Adrenal gland (tissue), 12 donors: ENCODE results near the gene MON1B. TPM values are rescaled to one million over a fixed set of nuclear protein-coding genes. Genes with fewer than 3 reads are reported as not detected.
"Not testable (repeated sequence)": the region's sequence is repeated elsewhere in the genome, so short reads cannot be mapped to it uniquely, and the experiment has no call there.

ENCODE experiments used
- DNase-seq, 7 donors: peaks; one replicate each; pipeline ENCODE4 v3.0.0-alpha.2; 2019 to 2020
- H3K27ac ChIP-seq, 5 donors: fragments of 200-600 bp; sonication (generic) in 4 of 5; 1 replicate in 3 of 5; 2 replicates in 2 of 5; pipeline versions ENCODE4 v1.5.1 to v1.8.0; 2016 to 2020; ENCODE audit warnings: mild to moderate bottlenecking in 1 of 5
- H3K27me3 ChIP-seq: fragments of 200-600 bp; 2 replicates; pipeline ENCODE4 v1.8.0; 2021
- H3K36me3 ChIP-seq, 2 donors: fragments of 200-600 bp; replicated peaks in 1 of 2; 1 replicate in 1 of 2; 2 replicates in 1 of 2; pipeline versions ENCODE4 v1.5.1 to v1.8.0; 2018 to 2022
- H3K4me1 ChIP-seq, 2 donors: fragments of 200-600 bp; replicated peaks in 1 of 2; 1 replicate in 1 of 2; 2 replicates in 1 of 2; pipeline versions ENCODE4 v1.5.1 to v1.8.0; 2018 to 2021
- H3K4me3 ChIP-seq, 4 donors: fragments of 200-600 bp; sonication (generic) in 3 of 4; one replicate each; pipeline ENCODE4 v1.5.1; 2016 to 2018
- H3K9me3 ChIP-seq, 3 donors: fragments of 200-600 bp; sonication (generic) in 1 of 3; replicated peaks in 1 of 3; 1 replicate in 2 of 3; 2 replicates in 1 of 3; pipeline versions ENCODE4 v1.5.1 to v1.8.0; 2016 to 2021
- CTCF ChIP-seq, 6 experiments: fragments of 450-650 bp in 4 of 6; fragments of 200-600 bp in 2 of 6; sonication (generic) in 1 of 6; IDR thresholded peaks; 1 replicate in 5 of 6; 2 replicates in 1 of 6; pipeline versions ENCODE4 v1.5.1 to v1.8.0; 2016 to 2021; ENCODE audit warnings: antibody characterized with exemption in 6 of 6, mild to moderate bottlenecking in 2 of 6, moderate library complexity in 1 of 6
- POLR2A ChIP-seq, 2 donors: fragments of 450-650 bp; IDR thresholded peaks; one replicate each; pipeline ENCODE4 v1.6.1; 2017; ENCODE audit warnings: antibody characterized with exemption in 2 of 2, mild to moderate bottlenecking in 2 of 2, moderate library complexity in 1 of 2
- WGBS, 4 donors: extraction: QIAGEN DNeasy Blood & Tissue Kit in 2 of 4; methylation state at CpG; one replicate each; pipeline versions ENCODE4 v1.1.5 to v1.1.7; 2013 to 2017; 5-methylcytosine and 5-hydroxymethylcytosine counted together
- intact Hi-C, 2 donors: fragments of 100-400 bp; cut with DNase I; formaldehyde crosslinking; loops; one replicate each; pipeline versions ENCODE4 v1.14.1 to v1.15.0; 2022 to 2023
- polyA plus RNA-seq, 3 donors: library from polyadenylated mRNA; stranded (reverse); fragments of 200-250 nt in 2 of 3; fragments of 350-450 nt in 1 of 3; fragmentation: Illumina TruSeq in 1 of 3; extraction: RNeasy Lipid Tissue Mini Kit (QIAGEN cat#74804) in 1 of 3; gene quantifications; one replicate each; pipeline ENCODE4 v1.2.3, GENCODE V29; 2013 to 2014
- total RNA-seq, 9 donors: library from RNA; depleted of rRNA in 4 of 9; stranded (reverse); fragments of >200 nt in 4 of 9; fragments of 120-200 nt in 1 of 9; fragmentation: NEBNext Ultra II Directional in 1 of 9; extraction: Animal tissue kit (Norgen Biotek cat#: 25700) in 1 of 9; gene quantifications; one replicate each; pipeline versions ENCODE4 v1.1.0 to v1.2.4, GENCODE V29; 2013 to 2023
- donor health status: healthy with polysubstance abuse.
- donor health status: Bipolar disorder and iron deficiency.
- donor health status: DM: yes; HTN: yes; CAD: no.
- donor health status: DM: no; HTN: no; CAD: no.
- donor health status: DM: no; HTN: no; CAD: no.
- donor health status: DM: yes; HTN: yes; CAD: no.

Gene MON1B
- total and polyA plus RNA-seq, 12 donors = 7.5 to 94.0 (median 27.2) TPM

GRCh38 chr16:77234611-77235010 lies 43.6 kb downstream of the MON1B start:
- H3K27ac ChIP-seq = no peak overlapping the region
- H3K4me3 ChIP-seq = no peak overlapping the region
- DNase-seq = no peak
- H3K36me3 ChIP-seq = no peaks in the 10 kb centered on the region
- intact Hi-C loops = loop anchor here in 1 of 2 donors (5.0 kb wide), 1 partner anchor 353 kb away; no protein-coding TSS in a partner anchor
- WGBS, 4 donors = 37 to 40% (median 38%) methylated on average over 11 of the region's 11 CpGs
- H3K4me1 ChIP-seq = no peaks in the 10 kb centered on the region
- no peak for TF ChIP-seq POLR2A (IDR thresholded peaks at IDR 0.05)
- TF ChIP-seq CTCF (IDR thresholded peaks at IDR 0.05) = no peak
- no peaks in the 10 kb centered on the region for H3K9me3 ChIP-seq
- H3K27me3 ChIP-seq = peaks cover 4% of the 10 kb centered on the region

GRCh38 chr16:77236063-77236511 lies 45.1 kb downstream of the MON1B start:
- Histone ChIP-seq H3K4me1 (no peaks in the 10 kb centered on the region), H3K9me3 (no peaks in the 10 kb centered on the region), H3K27ac (no peak overlapping the region), H3K36me3 (no peaks in the 10 kb centered on the region), H3K27me3 (peaks cover 4% of the 10 kb centered on the region), H3K4me3 (no peak overlapping the region)
- DNase-seq = peak; percentile 80 to 95 (median 89)
- intact Hi-C loops = loop anchor here (1.0 to 5.0 kb wide), 2 partner anchors 348 to 351 kb away; no protein-coding TSS in a partner anchor
- 0 to 2% (median 1%) methylated on average over 2 to 21 of the region's 21 CpGs for WGBS, 4 donors
- TF ChIP-seq POLR2A (IDR thresholded peaks at IDR 0.05) (no peak), CTCF (IDR thresholded peaks at IDR 0.05) (peak; percentile 98 to 100 (median 100))

GRCh38 chr16:77238593-77238992 lies 47.6 kb downstream of the MON1B start:
- H3K27me3 ChIP-seq = peaks cover 4% of the 10 kb centered on the region
- no peaks in the 10 kb centered on the region for H3K9me3 ChIP-seq
- intact Hi-C loops = loop anchor here in 1 of 2 donors (5.0 kb wide), 1 partner anchor 349 kb away; no protein-coding TSS in a partner anchor
- no peaks in the 10 kb centered on the region for H3K36me3 ChIP-seq
- H3K4me3 ChIP-seq = no peak overlapping the region
- DNase-seq = no peak
- 64 to 77% (median 68%) methylated on average over 4 to 5 of the region's 5 CpGs for WGBS, 4 donors
- no peaks in the 10 kb centered on the region for H3K4me1 ChIP-seq
- no peak for TF ChIP-seq POLR2A (IDR thresholded peaks at IDR 0.05)
- no peak for TF ChIP-seq CTCF (IDR thresholded peaks at IDR 0.05)
- H3K27ac ChIP-seq = no peak overlapping the region

- DNase-seq, intact Hi-C loops: not testable (repeated sequence)
Measured at GRCh38 chr16:77242471-77242870, 51.5 kb downstream of the MON1B start.

GRCh38 chr16:77246150-77246549 lies 55.2 kb downstream of the MON1B start:
- 70 to 93% (median 88%) methylated on average over 2 of the region's 2 CpGs for WGBS, 4 donors
- no peaks in the 10 kb centered on the region for H3K36me3 ChIP-seq
- H3K4me1 ChIP-seq = no peaks in the 10 kb centered on the region
- no peak overlapping the region for H3K27ac ChIP-seq
- no peak overlapping the region for H3K4me3 ChIP-seq
- DNase-seq = no peak
- H3K9me3 ChIP-seq = no peaks in the 10 kb centered on the region
- TF ChIP-seq CTCF (IDR thresholded peaks at IDR 0.05) (no peak), POLR2A (IDR thresholded peaks at IDR 0.05) (no peak)
- intact Hi-C loops = no loop called here
- no peaks in the 10 kb centered on the region for H3K27me3 ChIP-seq

More at GRCh38 chr16:77242471-77242870, 51.5 kb downstream of the MON1B start:
- H3K36me3 ChIP-seq, H3K9me3 ChIP-seq, H3K4me1 ChIP-seq, H3K4me3 ChIP-seq, H3K27ac ChIP-seq, H3K27me3 ChIP-seq: not testable (repeated sequence)
- 82 to 86% (median 84%) methylated on average over 5 of the region's 5 CpGs for WGBS, 4 donors
